NCI-H748 treated with DMSO at 0.1 percent for 48 hours (cell line): ENCODE results near the gene MSH6.

ENCODE experiments used
- DNase-seq: peaks from one replicate; lab custom pipeline; 2025; lab: John Stamatoyannopoulos, UW

MSH6 gene

DNA sequence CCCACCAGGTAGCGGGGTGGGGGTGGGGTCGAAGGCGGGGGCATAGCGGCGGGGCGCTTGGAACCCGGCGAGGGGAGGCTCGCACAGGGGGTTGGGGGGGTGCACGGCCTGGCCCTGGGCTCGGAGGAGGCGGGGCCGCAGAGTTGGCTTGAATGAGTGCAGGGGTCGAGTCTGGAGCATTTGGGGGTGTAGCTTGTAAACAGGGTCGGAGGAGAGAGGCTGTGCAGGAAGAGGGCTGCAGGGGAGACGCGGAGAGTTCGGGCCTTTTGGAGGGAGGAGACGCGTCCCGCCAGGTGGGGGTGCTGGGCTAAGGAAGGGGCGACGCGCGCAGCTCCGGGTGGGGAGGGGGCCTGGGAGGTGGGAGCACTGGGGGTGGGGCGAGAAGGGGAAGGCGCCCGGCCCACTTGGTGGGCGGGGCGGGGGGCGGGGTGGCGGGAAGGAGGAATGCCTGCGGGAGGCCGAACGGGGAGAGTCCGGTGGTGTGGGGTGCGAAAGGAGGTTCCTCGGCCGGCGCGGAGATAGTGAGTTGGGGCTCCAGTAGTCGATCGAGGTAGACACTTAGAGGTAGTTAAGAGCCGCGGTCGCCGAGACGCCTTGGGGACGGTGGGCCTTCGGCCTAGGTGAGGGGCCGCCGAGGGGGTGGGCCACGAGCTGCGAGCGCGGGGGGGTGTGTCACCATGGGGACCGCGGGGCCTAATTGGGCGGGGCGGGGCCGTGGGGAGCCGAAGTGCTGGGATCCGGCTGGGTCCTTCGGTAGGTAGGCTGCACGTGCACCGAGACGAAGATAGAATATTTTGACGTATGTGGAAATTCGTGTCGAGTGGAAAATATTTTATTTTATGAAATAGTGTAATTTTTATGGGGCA lies 774 bp downstream of the MSH6 start:
- DNase-seq, result peak; percentile 32

DNA sequence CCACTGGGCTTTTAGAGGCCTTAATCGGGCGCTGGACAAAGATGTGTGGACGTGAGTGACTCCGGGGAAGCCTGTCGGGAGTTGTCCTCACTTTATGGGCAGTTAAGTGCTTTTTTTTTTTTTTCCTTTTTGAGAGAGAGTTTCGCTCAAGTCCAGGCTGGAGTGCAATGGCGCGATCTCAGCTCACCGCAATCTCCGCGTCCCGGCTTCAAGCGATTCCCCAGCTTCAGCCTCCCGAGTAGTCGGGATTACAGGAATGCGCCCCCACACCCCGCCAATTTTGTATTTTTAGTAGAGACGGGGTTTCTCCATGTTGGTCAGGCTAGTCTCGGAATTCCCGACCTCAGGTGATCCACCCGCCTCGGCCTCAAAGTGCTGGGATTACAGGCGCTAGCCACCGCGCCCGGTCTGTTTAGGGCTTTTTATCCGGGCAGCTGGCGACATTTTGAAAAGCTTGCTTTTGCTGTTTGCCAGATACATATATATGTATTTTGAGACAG lies 1.5 kb downstream of the MSH6 start:
- no peak for DNase-seq

DNA sequence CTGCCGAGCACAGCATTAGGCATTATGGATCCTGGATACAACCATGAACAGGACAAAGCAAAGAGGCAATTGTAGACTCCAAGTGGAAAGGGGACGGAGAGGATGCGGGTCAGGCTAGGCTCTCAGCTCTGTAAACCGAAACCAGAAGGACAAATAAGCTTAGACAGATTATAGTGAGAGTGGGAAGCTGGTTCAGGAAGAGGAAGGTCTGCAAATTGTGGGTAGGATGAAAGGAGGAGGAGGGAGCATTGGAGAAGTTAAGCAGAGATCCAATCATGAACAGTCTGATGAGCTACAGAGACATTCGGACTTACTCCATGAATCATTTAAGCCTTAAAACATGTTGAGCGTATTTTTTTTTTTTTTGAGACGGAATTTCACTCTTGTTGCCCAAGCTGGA lies 3.0 kb downstream of the MSH6 start:
- no peak for DNase-seq

DNA sequence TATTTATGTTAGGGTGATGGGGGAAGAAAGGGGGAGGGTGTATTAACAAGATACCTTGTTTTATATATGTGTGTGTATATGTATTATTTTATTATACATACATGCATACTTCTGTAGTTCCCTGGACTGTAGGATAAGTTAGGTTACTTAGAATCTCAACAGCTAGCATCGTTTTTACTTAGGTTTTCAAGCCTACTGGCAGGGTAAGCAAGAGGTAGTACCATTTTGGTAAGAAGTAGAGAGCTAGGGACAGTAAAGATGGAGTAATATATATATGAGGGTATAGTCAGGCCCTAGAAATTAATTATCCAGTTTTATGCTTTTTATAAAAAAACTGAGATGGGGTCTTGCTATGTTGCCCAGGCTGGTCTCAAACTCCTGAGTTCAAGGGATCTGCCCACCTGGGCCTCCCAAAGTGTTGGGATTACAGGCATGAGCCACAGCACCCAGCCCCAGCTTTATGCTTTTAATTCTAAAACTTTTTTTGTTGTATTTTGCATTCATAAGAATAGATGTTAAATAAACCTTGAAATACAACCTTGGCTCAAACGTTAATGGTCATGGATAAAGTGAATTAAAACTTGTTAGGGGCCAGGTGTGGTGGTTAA lies 13.2 kb downstream of the MSH6 start:
- no peak for DNase-seq

DNA sequence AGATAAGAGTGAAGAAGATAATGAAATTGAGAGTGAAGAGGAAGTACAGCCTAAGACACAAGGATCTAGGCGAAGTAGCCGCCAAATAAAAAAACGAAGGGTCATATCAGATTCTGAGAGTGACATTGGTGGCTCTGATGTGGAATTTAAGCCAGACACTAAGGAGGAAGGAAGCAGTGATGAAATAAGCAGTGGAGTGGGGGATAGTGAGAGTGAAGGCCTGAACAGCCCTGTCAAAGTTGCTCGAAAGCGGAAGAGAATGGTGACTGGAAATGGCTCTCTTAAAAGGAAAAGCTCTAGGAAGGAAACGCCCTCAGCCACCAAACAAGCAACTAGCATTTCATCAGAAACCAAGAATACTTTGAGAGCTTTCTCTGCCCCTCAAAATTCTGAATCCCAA lies 15.7 kb downstream of the MSH6 start:
- DNase-seq, result no peak

DNA sequence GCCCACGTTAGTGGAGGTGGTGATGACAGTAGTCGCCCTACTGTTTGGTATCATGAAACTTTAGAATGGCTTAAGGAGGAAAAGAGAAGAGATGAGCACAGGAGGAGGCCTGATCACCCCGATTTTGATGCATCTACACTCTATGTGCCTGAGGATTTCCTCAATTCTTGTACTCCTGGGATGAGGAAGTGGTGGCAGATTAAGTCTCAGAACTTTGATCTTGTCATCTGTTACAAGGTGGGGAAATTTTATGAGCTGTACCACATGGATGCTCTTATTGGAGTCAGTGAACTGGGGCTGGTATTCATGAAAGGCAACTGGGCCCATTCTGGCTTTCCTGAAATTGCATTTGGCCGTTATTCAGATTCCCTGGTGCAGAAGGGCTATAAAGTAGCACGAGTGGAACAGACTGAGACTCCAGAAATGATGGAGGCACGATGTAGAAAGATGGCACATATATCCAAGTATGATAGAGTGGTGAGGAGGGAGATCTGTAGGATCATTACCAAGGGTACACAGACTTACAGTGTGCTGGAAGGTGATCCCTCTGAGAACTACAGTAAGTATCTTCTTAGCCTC lies 16.2 kb downstream of the MSH6 start:
- DNase-seq, result no peak

DNA sequence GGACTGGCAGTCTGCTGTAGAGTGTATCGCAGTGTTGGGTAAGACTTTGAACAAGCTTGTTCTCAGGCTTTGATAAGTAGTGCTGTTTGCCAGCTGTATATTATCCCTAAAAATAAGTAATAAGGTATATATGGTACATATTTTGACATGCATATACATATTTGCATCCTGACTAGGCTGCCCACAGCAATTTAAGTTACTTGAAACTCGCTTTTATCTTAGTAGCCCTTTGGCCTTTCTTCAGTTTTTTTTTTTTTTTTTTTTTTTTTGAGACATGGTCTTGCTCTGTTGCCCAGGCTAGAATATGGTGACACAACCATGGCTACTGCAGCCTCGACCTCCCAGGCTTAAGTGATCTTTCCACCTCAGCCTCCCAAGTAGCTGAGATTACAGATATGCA lies 18.2 kb downstream of the MSH6 start:
- DNase-seq, result no peak

DNA sequence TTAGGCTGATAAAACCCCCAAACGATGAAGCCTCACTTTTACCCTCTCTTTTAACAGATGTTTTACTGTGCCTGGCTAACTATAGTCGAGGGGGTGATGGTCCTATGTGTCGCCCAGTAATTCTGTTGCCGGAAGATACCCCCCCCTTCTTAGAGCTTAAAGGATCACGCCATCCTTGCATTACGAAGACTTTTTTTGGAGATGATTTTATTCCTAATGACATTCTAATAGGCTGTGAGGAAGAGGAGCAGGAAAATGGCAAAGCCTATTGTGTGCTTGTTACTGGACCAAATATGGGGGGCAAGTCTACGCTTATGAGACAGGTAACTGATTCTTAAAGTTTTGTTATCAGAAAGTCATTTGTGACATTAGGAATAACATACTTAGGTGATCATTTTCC lies 20.4 kb downstream of the MSH6 start:
- no peak for DNase-seq

DNA sequence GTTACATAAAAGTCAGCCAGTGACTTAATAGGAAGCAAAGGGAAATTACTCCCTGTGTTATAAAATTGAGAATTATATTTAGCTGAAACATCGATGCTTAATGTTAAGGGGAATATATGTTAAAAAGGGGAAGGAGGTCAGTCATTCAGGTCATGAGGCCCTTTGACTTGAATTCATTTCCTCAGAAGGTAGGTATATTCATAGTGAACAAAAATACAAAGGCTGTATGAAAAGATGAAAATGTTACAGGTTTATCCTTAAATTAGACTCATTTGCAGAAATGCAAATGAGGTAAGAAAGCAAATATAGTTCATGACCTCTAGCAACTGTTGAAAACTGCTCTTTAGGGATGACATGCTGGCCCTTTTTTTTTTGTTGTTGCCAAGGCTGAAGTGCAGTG lies 20.8 kb downstream of the MSH6 start:
- no peak for DNase-seq

DNA sequence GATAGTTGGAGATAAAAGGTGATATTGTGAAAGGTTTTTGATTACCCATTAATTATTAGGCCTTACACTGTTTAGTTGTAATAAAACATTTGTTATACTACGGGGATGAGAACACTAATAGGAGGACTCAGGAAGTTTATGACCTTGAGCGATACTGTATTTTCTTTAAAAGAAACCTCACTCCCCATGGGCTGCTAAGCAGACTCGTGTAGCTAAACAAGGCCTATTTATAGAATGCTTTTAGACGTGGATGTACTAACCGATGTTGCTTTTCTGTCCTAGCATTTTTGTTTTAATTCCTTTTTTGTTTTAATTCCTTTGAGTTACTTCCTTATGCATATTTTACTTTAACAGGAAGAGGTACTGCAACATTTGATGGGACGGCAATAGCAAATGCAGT lies 22.9 kb downstream of the MSH6 start:
- no peak for DNase-seq

DNA sequence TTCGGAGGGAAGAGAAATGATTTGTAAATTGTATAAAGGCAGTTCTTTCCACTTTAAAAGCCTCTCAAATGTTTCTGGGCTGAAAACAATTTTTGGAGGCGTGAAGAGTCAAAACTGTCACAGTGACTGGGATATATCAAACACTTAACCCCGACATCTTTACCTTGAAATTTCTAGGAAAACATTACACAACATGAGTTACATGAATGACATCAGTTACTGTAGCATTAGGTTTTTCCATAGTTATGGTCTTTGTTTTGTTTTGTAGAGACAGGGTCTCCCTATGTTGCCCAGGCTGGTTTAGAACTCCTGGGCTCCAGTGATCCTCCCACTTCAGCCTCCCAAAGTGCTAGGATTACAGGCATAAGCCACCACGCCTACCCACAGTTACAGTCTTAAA lies 25.7 kb downstream of the MSH6 start:
- DNase-seq, result no peak

DNA sequence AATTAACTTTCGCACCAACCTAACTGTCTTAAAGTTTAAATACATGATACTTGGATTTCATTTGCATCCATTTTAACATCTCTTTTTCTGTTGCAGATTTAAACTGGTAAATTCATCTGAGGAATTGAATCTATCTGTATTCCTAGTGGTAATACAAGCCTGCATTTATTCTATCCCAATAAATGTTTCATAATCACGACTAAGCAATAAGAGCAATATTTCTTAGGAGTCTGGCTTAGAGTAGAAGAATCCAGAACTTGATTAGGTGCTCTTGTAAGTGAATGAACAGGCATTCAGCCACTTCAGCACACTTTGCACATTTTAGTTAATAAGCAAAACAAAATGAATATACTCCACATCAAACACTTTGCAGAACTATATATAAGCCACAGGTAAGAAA lies 27.0 kb downstream of the MSH6 start:
- no peak for DNase-seq

DNA sequence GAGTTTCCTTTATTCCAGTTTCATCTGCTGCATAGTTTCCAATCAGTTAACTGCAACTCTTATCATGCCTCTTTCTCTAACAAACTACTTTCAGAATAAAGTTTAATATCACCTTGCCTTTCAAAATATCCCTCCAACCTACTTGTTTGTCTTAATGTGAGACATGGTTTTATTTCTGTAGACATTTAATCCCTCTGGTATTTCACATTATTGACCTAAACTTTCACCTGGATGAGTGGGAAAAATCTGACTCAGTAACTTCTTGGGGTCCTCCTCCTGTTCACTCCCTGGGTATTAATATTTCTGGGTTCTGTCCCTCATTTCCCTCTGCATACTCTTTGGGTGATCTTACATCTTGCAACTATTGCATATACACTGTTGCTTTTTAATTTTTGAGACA lies 27.9 kb downstream of the MSH6 start:
- no peak for DNase-seq

DNA sequence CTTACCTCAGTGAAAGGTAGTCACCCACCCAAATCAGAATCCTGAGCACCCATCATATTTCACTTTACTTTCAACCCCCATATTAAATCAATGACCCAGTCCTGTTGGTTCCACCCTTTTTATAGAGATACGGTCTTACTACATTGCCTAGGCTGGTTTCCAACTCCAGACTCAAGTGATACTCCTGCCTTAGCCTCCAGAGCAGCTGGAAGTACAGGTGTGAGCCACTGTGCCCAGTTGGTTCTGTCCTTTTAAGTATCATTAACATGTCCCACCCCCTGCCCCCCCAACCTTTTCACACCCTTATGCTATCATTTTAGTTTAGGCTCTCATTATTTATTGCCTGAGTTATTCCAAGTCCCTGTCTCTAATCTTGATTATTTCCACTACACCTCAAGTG lies 28.7 kb downstream of the MSH6 start:
- DNase-seq, result no peak

DNA sequence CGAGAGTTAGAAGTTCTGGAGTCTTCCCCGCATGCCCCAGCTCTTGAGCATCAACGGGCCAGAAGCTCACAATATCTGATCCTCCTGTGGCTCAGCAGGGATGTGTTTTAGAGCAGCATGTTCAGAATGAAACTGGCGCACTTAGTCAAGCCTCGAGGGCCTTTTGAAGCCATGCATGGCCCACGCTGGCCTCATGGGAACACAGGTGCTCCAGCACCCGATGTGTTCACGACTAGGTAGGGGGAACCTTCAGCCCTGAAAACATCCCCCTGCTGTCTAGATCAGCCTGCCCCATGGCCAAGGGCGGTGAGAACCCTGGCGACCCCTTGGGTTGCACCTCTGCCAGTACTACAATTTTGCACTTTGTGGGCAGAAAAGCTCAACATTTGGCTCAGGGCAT lies 32.8 kb downstream of the MSH6 start:
- no peak for DNase-seq

DNA sequence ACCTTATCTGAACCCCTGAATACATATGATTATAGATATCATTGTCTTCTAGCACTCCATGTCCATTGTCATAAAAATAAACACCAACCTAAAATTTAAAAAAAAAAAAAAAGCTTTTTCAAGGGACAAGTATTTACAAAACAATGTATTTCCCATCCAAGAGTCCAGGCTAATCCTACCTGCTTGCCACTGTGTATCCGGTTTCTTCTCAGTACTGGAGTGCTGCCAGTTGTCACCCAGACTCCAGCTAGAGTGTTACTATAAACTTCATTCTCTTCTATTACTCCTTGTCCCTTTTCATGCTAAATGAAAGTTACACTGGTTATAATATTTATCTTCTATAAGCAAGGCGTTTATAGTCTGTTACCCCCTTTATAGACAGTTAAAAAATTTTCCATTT lies 35.8 kb downstream of the MSH6 start:
- DNase-seq, result no peak

DNA sequence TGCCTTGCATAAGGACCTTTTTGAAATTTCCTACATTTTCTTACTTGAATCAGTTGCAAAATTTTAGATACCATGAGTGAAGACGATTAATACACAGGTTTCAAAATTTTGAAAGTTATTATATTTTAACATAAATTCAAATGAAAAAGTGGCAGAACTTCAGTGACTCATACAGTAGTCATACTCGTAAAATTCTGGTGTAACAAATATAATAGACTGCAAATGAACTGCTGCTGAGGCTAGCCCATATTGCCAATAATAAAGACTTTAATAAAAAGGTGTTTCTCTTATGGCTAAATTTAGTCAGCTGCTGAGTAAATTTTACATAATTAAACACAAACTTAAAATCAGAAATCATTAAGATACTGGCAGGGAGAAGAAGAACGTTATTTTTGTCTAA lies 36.9 kb downstream of the MSH6 start:
- no peak for DNase-seq

DNA sequence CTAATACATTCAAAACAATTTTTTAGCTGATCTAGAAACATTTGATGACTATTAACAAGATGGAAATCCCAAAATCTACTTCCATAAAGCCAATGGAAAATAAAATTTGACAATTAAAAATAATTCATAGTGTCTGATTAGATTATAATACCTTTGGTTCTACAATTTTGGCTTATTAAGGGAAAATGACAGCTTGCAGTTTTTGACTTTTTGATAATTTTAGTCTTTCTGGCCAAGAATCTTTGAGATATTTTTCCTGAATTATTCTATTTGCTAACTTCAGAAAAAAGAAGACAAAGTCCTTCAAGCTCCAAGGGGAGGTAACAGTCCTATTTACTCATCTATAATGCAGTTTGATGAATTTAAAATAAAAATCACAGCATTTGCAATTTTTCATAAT lies 39.6 kb downstream of the MSH6 start:
- DNase-seq, result no peak

DNA sequence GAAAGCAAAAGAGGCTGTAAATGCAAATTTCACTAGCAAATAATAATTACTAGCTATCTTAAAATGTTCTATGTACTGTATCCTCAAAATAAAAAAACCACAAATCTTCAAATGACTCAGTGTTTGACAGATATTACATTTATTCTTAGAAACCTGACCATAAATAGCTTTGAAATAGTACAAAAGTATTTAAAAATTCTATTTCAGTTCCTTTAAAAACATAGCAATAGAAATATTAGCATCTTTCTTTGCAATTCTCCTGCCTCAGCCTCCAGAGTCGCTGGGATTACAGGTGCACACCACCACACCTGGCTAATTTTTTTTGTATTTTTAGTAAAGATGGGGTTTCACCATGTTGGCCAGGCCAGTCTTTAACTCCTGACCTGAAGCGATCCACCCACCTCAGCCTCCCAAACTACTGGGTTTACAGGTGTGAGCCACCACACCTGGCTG lies 50.6 kb downstream of the MSH6 start:
- no peak for DNase-seq

DNA sequence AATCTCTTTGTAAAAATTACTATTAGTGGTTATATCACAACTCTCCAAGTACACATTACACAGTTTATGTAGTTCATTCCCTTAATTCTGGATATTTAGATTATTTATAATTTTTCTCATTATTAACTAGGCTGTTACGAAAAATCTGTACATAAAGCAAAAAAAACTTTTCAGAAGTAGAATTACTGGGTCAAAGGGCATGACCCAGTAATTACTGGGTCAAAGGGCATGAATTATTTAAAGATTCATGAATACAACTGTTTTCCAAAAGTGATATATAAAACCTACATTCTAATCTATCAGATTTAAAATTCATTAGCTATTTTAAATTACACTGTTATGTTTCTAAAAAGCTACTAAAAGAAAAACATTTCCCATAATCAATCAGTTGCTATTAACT lies 55.3 kb downstream of the MSH6 start:
- no peak for DNase-seq

DNA sequence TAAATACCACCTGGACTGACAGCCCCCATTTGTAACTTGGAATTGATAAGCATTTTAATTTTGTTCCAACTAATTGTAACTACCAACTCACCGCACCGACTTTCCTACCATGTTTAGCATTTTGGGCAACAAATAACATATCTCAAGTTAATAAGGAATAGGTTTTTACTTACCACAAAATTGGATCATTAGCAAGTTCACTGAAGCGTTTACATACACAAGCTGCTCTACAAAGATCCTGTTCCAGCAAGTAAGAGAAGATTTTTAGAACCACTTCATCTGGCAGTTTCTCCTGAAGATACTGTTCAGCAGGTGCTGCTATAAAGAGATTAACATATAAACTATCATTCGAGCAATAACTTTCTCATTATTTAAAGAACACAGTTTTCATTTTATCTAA lies 55.7 kb downstream of the MSH6 start:
- DNase-seq, result no peak

DNA sequence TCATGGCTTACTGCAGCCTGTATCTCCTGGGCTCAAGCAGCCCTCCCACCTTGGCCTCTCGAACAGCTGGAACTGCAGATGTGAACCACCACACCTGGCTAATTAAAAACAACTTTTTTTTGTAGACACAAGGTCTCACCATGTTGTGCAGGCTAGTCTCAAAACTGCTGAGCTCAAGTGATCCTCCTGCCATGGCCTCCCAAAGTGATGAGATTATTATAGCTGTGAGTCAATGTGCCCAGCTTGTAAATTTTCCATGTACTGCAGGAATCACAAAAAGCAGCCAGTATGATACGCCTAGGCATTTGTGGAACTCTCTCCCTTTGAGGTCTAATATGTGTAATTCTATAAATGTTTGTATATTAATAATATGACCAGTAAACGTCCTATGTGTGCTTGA lies 59.9 kb downstream of the MSH6 start:
- DNase-seq, result no peak

DNA sequence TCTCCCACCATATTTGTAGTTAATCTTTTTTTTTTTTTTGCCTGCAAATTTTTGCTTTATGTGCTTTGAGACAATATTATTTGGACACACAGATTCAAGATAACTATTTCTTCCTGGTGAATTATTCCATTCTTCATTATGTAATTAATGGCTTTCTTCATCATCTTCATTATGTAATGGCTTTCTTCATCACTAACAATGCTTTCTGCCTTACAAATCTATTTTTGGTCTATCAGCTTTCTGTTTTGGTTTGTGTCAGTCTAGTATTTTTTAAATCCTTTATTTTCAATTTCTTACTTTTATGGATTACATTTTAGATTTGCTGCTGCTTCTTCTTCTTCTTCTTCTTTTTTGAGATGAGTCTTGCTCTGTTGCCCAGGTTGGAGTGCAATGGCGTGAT lies 60.5 kb downstream of the MSH6 start:
- no peak for DNase-seq
